B cell (primary cell): ENCODE data around the gene FYN.

Source experiments
- EZH2 ChIP-seq: IDR thresholded peaks from 2 replicates; pipeline ENCODE4 v1.6.1; 2012; ENCODE audit warnings: borderline replicate concordance, low read depth, mild to moderate bottlenecking, moderate library complexity, low read length; ENCODE audit not compliant: insufficient read depth, poor library complexity, severe bottlenecking
- TF ChIP-seq, protein P1 (sequence below): fragments of 200-600 bp; IDR thresholded peaks from one replicate; pipeline ENCODE4 v1.8.0; 2022; ENCODE audit warnings: antibody characterized with exemption, mild to moderate bottlenecking

- TF ChIP-seq, protein P1, sequence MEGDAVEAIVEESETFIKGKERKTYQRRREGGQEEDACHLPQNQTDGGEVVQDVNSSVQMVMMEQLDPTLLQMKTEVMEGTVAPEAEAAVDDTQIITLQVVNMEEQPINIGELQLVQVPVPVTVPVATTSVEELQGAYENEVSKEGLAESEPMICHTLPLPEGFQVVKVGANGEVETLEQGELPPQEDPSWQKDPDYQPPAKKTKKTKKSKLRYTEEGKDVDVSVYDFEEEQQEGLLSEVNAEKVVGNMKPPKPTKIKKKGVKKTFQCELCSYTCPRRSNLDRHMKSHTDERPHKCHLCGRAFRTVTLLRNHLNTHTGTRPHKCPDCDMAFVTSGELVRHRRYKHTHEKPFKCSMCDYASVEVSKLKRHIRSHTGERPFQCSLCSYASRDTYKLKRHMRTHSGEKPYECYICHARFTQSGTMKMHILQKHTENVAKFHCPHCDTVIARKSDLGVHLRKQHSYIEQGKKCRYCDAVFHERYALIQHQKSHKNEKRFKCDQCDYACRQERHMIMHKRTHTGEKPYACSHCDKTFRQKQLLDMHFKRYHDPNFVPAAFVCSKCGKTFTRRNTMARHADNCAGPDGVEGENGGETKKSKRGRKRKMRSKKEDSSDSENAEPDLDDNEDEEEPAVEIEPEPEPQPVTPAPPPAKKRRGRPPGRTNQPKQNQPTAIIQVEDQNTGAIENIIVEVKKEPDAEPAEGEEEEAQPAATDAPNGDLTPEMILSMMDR = no peak
- no peak for TF ChIP-seq EZH2
Observed at GRCh38 chr6:111628142-111628850, 245.0 kb downstream of the FYN start.
